Posterior vena cava (tissue), 2 donors: ENCODE results near the gene BDP1. TPM values are rescaled to one million over a fixed set of nuclear protein-coding genes. Genes with fewer than 3 reads are reported as not detected.
"Not testable (repeated sequence)": the region's sequence is repeated elsewhere in the genome, so short reads cannot be mapped to it uniquely, and the experiment has no call there.

Source experiments
- DNase-seq: peaks from one replicate; pipeline ENCODE4 v3.0.0-alpha.2; 2020; ENCODE audit warnings: low spot score
- intact Hi-C, 2 donors: fragments of 100-400 bp; cut with DNase I; formaldehyde crosslinking; loops; one replicate each; pipeline versions ENCODE4 v1.14.1 to v1.14.2; 2022 to 2023
- total RNA-seq, 2 donors: library from RNA; stranded (reverse); fragmentation: NEBNext Ultra II Directional; extraction: Animal tissue kit (Norgen Biotek cat#: 25700); gene quantifications; one replicate each; pipeline ENCODE4 v1.2.1, GENCODE V29; 2021
- donor health status: DM: yes; HTN: yes; CAD: no.
- donor health status: DM: yes; HTN: yes; CAD: no.

Gene BDP1
- total RNA-seq, 2 donors from 2014 or later, result 26.7 to 30.8 TPM

DNA sequence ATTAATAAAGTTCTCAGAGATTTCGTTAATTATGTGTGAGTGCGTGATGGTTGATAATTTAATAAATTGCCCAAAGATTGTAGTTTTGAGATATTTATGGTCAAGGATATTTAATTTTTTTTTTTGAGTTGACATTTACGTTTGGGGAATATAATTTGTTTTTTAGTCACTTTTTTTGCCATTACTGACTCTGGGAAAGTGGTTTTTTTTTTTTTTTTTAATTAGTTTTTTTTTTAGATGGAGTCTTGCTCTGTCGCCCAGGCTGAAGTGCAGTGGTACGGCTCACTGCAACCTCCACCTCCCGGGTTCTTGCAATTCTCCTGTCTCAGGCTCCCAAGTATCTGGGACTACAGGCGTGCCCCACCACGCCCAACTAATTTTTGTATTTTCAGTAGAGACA is 1.7 kb downstream of the BDP1 start:
- intact Hi-C loops, result no loop called here
- no peak for DNase-seq

DNA sequence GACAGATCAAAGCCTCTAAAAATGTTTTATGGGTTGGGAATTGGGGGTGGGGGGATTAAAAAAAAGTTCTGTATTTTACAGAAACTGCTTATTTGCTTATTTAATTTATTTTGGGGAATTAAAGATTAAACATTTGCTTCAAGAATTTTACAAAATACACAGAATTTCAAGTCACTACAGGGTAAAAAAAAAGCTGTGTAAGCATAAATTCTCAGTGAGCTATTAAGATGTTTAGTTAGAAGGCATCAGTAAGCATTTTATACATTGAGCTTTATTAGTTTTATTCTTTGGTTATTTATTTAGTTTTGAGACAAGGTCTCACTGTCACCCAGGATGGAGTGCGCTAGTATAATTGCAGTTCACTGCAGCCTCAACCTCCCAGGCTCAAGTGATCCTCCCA is 5.2 kb downstream of the BDP1 start:
- intact Hi-C loops, result no loop called here
- DNase-seq, result no peak

DNA sequence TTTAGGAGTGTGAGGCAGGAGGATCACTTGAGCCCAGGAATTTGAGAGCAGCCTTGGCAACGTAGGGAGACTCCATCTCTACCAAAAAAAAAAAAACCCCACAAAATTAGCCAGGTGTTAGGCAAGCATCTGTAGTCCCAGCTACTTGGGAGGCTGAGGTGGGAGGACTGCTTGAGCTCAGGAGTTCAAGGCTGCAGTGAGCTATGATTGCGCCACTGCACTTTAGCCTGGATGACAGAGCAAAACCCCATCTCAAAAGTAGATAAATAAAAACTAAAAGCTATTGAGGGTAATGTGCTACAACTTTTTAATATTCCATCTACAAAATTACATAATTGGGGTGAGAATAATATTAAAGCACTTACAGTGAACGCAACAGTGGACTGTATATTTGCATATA is 5.9 kb downstream of the BDP1 start:
- DNase-seq, result no peak
- intact Hi-C loops, result no loop called here

DNA sequence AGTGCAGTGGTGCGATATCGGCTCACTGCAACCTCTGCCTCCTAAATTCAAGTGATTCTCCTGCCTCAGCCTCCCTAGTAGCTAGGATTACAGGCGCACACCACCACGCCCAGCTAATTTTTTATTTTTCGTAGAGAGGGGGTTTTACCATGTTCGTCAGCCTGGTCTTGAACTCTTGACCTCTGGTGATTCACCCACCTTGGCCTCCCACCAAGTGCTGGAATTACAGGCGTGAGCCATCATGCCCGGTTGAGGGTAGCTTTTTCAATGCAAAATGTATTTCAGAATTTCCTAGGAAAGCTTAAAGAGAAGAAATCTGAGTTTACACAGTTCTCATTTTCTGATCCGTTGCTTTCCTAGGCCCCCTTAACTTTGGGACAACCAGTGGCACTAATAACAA is 15.7 kb downstream of the BDP1 start:
- intact Hi-C loops, result no loop called here
- DNase-seq, result no peak

DNA sequence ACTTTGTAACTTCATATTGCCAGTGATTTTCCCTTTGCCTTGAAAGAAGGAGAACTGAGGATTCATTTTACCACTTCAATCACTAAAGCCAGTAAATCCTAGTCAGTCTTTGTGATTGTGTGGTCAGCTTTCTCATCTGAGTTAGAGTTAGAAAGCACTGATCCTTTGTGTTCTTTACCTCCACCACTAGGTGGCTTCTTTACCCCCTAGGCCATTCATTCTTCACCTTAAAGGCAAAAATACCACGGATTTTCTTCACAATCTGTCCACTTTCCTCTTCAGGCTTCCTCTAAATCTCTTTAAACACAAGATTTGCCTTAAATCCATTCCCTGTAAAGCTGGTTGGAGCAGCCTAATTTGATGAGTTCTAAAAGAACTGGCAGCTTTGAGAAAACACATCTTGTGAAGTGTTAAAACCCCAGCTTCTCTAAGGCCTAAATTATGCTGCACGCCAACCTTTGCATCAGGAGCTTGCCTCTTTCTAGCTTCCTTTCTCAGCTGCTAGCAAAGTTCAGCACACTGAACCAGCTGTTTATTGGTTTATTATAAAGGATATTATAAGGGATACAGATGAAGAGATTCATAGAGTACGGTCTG is 20.4 kb downstream of the BDP1 start:
- no peak for DNase-seq
- intact Hi-C loops, result no loop called here

DNA sequence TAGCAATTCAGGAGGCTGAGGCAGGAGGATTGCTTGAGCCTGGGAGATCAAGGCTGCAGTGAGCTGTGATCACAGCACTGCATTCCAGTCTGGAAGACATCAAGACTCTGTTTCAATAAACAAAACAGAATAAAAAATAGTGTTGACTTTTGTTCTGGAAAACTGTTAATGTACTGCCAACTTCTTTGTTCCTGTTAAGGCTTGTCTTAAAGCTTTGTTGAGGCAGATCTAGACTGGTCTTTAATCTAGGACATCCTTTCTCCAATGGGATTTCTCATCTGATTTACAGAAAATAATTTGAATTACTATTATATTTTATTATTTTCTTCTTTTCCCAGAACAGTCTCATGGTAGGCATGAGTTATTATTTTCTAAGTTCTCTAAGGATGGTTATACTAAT is 26.0 kb downstream of the BDP1 start:
- no peak for DNase-seq
- intact Hi-C loops, result no loop called here

DNA sequence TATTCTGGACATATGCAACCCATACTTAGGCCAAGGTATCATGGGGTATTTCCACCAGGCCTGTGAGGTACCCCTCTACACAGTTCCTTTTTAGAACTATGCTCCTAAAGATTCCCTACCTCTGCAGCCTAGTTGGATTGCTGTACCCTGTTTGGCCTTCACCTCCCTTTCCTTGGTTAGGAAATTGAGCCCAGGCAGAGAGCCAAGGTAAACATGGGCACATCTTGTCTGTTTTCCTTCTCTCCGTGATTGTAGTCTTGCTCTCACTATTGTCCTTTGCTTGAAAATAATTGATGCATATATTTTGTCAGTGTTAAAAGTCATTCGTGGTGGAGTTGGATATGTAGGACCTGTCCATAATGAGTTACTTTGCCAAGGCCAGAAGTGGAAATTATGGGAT is 26.7 kb downstream of the BDP1 start:
- intact Hi-C loops, result no loop called here
- no peak for DNase-seq

DNA sequence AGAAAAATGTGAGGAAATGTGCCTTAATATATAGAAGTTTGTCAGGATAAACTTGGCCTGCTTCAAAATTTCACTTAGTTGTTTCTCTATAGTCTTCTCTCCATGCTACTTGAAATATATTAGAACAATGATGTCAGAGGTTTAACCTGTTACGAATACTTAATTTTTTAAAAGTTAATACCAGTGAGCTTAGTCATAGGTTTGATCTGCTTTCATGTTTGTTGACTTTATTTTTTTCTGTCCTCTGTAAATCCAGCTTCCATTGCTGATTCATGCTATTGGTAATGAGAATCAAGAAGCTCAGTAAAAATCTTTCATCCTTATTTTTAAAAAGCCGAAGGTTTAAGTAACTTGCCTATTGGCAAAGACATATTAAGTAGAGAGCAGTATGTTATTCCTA is 27.9 kb downstream of the BDP1 start:
- no peak for DNase-seq
- intact Hi-C loops, result no loop called here

DNA sequence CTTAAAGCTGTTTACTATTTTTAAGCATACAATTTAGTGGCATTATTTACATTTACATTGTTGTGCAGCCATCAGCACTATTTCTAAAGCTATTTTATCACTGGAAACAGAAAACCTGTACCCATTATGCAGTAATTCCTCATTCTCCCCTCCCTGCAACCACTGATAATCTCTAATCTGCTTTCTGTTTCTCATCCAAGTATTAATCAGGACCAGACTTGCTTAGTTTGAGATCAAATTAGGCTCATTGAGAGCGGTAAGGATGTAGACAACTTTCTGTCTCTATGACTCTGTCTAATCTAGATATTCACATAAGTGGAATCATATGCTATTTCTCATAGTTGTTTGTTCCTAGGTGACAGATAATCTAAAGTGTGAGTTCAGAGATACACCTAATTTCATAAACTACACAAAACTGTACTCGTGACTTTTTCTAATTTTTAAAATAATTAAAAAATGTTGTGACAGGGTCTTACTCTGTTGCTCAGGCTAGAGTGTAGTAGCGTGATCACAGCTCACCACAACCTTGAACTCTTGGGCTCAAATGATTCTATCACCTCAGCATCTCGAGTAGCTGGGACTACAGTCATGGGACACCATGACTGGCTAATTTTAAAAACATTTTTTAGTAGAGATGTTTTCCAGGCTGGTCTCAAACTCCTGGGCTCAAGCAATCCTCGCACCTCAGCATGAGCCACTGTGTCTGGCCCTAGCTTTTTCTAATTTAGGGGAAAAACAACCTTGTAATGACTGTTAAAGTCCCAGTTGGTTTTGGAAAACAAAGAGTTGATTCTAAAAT is 37.6 kb downstream of the BDP1 start:
- intact Hi-C loops, result no loop called here
- no peak for DNase-seq

DNA sequence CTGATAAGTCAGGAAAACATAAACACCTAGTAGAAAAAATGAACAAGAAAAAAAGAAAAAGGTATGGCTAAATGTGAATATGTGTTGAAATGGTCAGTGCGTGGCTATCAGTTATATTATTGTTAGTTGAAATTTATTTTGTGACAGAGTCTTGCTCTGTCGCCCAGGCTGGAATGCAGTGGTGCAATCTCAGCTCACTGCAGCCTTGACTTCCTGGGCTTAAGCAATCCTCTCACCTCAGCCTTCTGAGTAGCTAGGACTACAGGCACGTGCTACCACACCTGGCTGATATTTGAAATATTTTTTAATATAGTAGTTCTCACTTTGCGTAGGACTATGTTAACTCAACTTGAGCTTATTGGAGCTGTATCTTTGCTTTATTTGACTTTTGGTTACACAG is 38.8 kb downstream of the BDP1 start:
- DNase-seq, intact Hi-C loops: not testable (repeated sequence)

DNA sequence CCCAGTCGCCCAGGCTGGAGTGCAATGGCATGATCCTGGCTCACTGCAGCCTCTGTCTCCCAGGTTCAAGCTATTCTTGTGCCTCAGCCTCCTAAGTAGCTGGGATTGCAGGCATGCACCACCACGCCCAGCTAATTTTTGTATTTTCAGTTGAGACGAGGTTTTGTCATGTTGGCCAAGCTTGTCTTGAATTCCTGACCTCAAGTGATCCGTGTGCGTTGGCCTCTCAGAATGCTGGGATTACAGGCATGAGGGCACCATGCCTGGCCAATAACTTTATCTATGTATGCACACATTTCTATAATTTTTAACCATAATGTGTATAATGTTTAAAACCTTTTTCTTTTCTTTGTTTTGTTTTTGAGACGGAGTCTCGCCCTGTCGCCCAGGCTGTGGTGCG is 43.3 kb downstream of the BDP1 start:
- intact Hi-C loops, DNase-seq: not testable (repeated sequence)

DNA sequence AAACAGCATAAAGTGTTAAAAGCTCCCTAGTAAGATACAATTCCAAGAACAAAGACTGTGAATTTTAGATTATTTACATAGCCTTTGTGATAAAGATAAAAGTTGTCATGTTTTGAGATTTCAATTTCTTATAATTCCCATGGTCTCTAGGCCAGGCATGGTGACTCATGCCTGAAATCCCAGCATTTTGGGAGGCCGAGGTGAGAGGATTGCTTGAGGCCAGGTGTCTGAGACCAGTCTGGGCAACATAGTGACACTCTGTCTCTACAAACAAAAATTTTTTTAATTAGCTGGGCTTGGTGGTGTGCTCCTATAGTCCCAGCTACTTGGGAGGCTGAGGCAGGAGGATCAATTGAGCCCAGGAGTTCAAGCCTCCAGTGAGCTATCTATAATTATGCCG is 48.1 kb downstream of the BDP1 start:
- intact Hi-C loops, result no loop called here
- DNase-seq, result no peak

DNA sequence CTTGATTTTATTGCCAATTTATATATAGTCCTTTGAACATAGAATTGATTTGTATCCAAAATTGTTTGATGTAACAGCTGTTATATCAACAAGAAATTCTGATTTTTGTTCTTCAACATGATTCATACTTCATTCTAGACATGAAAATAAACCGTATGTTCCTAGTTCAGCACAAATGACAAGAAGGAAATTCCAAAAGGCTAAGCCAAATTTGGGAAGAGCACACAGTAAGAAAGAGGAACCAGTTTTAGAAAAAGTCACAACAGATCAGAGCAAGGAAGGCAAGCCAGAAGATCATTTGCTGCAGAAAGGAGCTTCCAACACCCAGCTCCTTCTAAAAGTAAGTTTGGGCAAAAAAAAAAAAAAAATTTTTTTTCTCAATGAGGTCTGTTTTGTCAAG is 66.7 kb downstream of the BDP1 start:
- intact Hi-C loops, result no loop called here
- no peak for DNase-seq

DNA sequence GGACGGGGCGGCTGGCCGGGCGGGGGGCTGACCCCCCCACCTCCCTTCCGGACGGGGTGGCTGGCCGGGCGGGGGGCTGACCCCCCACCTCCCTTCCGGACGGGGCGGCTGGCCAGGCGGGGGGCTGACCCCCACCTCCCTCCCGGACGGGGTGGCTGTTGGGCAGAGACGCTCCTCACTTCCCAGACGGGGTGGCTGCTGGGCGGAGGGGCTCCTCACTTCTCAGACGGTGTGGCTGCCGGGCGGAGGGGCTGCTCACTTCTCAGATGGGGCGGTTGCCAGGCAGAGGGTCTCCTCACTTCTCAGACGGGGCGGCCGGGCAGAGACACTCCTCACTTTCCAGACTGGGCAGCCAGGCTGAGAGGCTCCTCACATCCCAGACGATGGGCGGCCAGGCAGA is 70.2 kb downstream of the BDP1 start:
- intact Hi-C loops, DNase-seq: not testable (repeated sequence)

DNA sequence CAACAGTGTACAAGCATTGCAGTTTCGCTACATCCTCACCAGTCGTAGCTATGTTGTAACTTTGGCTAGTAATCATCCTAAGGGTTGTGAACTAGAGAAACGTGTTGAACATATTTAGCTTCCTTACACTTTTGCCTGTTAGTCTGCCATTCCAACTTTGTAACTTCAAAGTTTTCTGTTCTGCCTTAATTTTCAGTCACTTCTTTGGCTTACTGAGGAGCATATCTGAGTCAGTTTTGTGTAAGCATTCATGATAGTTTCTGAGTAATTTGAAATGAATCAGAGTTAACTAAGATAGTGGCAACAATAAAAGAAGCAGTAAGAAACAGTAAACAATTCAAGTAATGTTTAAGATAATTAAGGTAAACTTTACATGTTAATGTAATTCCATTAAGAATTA is 72.8 kb downstream of the BDP1 start:
- no peak for DNase-seq
- intact Hi-C loops, result no loop called here

DNA sequence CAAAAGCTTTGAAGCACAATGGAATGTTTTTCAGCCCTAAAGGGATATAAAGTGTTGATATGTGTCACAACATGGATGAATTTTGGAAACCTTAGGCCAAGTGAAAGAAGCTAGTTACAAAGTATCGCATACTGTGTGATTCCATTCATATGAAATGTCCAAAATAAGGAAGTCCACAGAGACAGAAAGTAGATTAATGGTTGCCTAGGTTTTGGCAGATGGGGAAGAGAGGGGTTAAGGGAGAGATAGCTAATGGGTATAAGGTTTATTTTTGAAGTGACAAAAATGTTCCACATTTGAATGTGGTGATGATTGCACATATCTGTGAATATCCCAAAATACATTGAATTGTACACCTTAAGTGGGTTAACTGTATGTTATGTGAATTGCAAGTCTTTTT is 74.2 kb downstream of the BDP1 start:
- intact Hi-C loops, result no loop called here
- no peak for DNase-seq

DNA sequence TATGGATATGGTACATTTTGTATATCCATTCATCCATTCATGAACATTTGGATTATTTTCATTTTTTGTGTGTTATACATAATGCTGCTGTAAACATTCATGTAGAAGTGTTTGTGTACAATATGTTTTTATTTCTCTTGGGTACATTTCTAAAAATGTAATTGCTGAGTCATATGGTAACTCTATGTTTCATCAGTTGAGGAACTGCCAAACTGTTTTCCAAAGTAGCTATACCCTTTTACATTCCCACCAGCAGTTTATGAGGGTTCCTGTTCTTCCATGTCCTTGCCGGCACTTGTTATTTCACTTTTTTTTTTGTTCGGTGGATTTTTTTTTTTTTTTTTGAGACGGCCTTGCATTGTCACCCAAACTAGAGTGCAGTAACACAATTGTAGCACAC is 77.7 kb downstream of the BDP1 start:
- DNase-seq, result no peak
- intact Hi-C loops, result no loop called here

DNA sequence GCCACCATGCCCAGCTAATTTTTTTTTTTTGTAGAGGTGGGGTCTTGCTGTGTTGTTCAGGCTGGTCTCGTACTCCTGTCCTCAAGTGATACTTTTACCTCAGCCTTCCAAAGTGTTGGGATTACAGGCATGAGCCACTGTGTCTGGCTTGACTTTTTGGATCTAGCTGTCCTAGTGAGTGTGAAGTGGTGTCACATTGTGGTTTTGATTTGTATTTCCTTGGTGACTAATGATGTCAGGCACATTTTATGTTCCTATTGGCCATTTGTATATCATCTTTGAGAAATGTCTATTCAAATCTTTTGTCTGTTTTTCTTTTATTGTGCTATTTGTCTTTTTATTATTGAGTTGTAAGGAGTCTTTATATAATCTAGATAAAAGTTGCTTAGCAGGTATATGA is 78.2 kb downstream of the BDP1 start:
- DNase-seq, result no peak
- intact Hi-C loops, result no loop called here

DNA sequence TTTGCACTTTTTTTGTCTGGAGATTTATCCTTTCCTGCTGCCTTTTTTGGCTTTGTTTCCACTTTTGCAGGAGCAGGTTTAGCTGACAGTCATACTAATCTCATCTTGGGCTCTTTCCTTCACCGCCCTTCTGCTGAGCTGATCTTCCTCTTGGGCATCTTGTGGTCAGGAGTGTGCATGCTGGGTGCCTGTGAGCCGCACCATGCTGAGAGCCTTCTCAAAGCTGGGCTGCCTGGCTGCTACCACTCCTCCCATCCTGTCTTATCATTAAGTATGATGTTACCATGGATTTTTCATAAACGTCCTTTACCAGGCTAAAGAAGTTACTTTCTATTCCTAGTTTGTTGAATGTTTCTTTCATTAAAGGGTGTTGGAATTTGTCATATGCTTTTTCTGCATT is 82.2 kb downstream of the BDP1 start:
- intact Hi-C loops, result no loop called here
- DNase-seq, result no peak

DNA sequence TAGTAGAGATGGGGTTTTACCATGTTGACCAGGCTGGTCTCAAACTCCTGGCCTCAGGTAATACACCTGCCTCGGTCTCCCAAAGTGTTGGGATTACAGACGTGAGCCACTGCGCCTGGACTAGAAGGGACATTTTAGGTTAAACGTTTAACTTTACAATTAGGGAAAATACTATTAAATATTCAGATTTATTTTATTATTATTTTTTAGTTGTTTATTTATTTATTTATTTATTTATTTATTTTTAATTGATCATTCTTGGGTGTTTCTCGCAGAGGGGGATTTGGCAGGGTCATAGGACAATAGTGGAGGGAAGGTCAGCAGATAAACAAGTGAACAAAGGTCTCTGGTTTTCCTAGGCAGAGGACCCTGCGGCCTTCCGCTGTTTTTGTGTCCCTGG is 95.4 kb downstream of the BDP1 start:
- intact Hi-C loops, DNase-seq: not testable (repeated sequence)

DNA sequence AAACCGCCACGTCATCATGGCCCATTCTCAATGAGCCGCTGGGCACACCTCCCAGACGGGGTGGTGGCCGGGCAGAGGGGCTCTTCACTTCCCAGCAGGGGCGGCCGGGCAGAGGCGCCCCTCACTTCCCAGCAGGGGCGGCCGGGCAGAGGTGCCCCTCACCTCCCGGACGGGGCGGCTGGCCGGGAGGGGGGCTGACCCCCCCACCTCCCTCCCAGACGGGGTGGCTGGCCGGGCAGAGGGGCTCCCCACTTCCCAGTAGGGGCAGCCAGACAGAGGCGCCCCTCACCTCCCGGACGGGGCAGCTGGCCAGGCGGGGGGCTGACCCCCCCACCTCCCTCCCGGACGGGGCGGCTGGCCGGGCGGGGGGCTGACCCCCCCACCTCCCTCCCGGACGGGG is 96.1 kb downstream of the BDP1 start:
- DNase-seq, intact Hi-C loops: not testable (repeated sequence)
